KOPT-K1 (cell line): ENCODE results near the gene MUC6.

Source experiments
- H3K27ac ChIP-seq: fragments of 200-600 bp; sonication (generic); 2 replicates; pipeline ENCODE4 v1.5.1; 2016; ENCODE audit warnings: antibody characterized with exemption, mild to moderate bottlenecking, low read depth, low read length; ENCODE audit not compliant: poor library complexity, severe bottlenecking
- H3K36me3 ChIP-seq: fragments of 200-600 bp; sonication (generic); 2 replicates; pipeline ENCODE4 v1.5.1; 2017; ENCODE audit warnings: antibody characterized with exemption, mild to moderate bottlenecking, low read length, moderate library complexity; ENCODE audit not compliant: insufficient read depth
- H3K9me3 ChIP-seq: fragments of 200-600 bp; sonication (generic); 2 replicates; pipeline ENCODE4 v1.5.1; 2017; ENCODE audit warnings: antibody characterized with exemption, low read length, mild to moderate bottlenecking; ENCODE audit not compliant: insufficient read depth, poor library complexity, severe bottlenecking

The MUC6 gene, protein sequence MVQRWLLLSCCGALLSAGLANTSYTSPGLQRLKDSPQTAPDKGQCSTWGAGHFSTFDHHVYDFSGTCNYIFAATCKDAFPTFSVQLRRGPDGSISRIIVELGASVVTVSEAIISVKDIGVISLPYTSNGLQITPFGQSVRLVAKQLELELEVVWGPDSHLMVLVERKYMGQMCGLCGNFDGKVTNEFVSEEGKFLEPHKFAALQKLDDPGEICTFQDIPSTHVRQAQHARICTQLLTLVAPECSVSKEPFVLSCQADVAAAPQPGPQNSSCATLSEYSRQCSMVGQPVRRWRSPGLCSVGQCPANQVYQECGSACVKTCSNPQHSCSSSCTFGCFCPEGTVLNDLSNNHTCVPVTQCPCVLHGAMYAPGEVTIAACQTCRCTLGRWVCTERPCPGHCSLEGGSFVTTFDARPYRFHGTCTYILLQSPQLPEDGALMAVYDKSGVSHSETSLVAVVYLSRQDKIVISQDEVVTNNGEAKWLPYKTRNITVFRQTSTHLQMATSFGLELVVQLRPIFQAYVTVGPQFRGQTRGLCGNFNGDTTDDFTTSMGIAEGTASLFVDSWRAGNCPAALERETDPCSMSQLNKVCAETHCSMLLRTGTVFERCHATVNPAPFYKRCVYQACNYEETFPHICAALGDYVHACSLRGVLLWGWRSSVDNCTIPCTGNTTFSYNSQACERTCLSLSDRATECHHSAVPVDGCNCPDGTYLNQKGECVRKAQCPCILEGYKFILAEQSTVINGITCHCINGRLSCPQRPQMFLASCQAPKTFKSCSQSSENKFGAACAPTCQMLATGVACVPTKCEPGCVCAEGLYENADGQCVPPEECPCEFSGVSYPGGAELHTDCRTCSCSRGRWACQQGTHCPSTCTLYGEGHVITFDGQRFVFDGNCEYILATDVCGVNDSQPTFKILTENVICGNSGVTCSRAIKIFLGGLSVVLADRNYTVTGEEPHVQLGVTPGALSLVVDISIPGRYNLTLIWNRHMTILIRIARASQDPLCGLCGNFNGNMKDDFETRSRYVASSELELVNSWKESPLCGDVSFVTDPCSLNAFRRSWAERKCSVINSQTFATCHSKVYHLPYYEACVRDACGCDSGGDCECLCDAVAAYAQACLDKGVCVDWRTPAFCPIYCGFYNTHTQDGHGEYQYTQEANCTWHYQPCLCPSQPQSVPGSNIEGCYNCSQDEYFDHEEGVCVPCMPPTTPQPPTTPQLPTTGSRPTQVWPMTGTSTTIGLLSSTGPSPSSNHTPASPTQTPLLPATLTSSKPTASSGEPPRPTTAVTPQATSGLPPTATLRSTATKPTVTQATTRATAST (N-terminal part only)

DNA sequence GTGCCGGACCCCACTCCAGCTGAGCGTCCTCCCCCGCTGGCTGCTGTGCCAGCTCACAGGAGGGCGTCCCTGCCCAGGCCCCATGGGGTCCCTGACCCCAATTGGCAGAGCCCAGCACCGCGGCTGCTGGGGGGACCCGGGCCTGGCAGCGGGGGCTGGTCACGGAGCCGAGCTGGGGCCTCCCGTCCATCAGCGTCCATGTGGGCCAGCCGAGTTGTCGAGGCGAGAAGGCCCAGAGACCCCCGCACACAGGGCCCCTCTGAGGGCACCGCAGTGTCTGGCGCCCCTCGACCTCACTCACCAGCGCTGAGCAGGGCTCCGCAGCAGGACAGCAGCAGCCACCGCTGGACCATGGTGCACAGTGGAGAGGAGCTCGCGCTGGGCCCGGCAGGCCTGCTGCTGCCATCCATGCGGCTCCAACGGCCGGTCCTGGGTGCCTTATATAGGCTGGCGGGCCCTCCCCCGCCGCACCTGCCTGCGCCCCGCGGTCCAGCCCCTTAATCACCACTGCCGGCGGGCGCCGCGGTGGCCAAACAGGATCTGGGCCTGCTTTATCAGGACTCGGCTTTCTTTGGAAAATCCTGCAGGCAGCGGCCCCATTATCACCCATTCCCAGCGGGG lies at the start of gene MUC6:
MUC6 (minus strand) TSS at position 416 of the 621 bp plus-strand sequence; CDS start at position 353, 63 bp downstream.
- Histone ChIP-seq H3K36me3 (no peaks in the 10 kb centered on the region), H3K27ac (no peak within 1 kb of the TSS), H3K9me3 (no peaks in the 10 kb centered on the region)

DNA sequence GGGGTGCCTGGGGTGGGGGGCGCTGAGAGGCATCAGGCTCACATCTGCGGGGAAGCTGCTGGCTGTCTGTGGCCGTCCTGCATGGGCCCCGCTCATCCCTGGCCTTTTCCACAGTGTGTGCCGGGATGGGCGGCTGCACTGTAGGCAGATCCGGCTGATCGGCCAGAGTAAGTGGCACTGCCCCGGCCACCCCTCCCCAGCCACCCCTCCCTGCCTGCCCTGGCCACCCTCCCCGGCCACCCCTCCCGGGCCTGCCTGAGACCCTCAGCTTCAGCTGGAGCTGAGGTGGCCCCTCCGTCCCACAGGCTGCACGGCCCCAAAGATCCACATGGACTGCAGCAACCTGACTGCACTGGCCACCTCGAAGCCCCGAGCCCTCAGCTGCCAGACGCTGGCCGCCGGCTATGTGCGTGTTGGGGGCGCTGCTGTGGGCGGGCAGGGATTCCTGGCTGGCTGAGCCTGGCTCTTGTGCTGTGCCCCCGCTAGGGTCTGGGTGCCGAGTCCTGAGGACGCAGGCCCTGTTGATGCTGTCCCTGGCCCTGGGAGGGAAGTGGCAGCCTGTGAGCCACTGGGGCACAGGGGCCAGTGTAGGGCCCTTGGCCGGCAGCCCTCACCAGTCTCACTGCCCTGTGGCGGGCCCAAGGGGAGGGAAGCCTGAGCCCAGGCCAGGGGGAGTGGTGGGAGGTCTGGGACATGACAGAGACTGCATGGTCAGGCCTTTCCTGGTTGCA lies 49.1 kb upstream of the MUC6 start:
- Histone ChIP-seq H3K9me3 (no peaks in the 10 kb centered on the region), H3K36me3 (no peaks in the 10 kb centered on the region), H3K27ac (no peak overlapping the region)

DNA sequence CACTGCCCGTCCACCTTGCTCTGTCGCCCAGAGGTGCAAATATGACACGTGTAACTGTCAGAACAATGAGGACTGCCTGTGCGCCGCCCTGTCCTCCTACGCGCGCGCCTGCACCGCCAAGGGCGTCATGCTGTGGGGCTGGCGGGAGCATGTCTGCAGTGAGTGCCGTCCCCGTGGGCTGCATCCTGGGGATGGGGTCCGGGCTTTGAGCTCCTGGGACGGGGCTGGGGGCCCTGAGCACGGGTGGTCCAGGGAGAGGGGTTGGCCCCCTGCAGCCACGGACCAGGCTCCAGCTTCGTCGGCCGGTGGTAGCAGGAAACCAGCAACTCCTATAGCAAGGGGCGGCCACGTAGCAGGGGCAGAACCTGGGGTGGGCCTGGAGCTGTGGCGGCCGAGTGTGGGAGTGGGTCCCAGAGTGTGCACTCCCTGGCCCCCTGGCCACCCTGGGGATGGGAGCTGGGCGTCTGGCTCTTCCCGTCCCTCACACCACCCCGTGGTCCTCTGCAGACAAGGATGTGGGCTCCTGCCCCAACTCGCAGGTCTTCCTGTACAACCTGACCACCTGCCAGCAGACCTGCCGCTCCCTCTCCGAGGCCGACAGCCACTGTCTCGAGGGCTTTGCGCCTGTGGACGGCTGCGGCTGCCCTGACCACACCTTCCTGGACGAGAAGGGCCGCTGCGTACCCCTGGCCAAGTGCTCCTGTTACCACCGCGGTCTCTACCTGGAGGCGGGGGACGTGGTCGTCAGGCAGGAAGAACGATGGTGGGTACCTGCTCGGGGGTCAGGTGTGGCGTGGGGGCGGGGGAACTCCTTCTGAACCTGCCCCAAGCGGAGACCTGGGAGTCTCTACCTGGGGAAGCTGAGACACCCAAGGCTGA lies 48.3 kb upstream of the MUC6 start:
- no peak overlapping the region for H3K27ac ChIP-seq
- H3K9me3 ChIP-seq, result no peaks in the 10 kb centered on the region
- H3K36me3 ChIP-seq, result no peaks in the 10 kb centered on the region

DNA sequence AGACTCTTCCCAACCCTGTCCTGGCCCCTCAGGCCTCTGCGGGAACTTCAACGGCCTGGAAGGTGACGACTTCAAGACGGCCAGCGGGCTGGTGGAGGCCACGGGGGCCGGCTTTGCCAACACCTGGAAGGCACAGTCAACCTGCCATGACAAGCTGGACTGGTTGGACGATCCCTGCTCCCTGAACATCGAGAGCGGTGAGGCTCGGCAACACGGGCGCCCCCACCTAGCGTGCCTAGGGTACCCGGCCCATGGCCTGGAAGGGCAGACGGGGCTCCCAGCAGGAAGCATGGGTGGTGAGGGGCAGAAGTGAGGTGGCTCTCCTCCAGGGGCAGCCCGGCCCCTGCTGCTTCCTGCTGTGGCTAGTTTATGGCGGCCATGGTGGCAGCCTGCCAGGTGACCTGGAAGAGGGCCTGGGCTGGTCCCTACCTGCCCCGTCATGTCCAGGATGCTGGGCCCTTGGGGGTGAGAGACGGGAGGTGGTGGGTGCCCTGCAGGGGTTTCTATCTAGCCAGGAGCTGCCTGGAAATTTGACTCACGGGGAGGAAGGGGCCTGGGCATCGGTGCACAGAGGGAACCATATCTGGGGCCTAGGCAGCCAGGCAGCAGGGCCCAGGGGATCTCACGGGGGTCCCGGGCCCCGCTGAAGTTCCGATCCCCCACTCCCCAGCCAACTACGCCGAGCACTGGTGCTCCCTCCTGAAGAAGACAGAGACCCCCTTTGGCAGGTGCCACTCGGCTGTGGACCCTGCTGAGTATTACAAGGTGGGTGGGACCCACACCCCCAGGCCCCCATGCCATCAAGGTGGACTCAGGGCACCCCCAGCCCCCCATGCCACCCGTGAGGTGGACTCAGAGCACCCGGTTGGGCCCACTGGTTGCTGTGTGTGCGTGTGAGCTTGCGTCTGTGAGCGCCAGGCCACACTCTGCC lies 47.4 kb upstream of the MUC6 start:
- H3K36me3 ChIP-seq, result no peaks in the 10 kb centered on the region
- no peaks in the 10 kb centered on the region for H3K9me3 ChIP-seq
- no peak overlapping the region for H3K27ac ChIP-seq

DNA sequence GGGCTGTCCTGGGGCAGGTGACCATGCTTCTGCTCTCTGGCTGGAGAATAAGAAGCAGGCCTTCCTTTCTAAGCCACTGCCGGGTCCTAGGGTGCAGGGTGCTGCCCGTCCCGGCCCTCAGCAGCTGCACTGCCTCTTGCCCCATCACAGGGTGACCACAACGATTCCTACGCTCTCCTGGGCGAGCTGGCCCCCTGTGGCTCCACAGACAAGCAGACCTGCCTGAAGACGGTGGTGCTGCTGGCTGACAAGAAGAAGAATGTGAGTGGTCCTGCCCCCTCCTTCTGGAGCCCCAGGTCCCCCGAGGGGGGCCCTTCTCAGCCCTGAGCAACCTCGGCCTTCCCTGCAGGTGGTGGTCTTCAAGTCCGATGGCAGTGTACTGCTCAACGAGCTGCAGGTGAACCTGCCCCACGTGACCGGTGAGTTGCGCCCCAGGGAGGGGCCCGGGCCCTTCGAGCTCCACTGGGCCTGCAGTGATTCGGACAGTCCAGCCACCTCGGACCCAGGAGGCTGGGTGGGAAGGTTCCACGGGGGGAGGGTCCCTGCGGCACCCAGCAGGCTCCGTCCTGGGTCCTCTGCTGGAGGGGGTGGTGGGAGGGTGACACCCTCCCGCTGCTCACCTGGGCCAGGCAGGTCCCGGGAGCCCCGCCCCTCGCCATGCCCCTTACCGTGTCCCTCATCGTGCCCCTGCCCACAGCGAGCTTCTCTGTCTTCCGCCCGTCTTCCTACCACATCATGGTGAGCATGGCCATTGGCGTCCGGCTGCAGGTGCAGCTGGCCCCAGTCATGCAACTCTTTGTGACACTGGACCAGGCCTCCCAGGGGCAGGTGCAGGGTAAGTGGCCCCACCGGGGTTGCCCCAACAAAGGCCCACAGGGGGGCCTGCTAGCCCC lies 46.5 kb upstream of the MUC6 start:
- H3K36me3 ChIP-seq, result no peaks in the 10 kb centered on the region
- no peaks in the 10 kb centered on the region for H3K9me3 ChIP-seq
- H3K27ac ChIP-seq, result no peak overlapping the region

DNA sequence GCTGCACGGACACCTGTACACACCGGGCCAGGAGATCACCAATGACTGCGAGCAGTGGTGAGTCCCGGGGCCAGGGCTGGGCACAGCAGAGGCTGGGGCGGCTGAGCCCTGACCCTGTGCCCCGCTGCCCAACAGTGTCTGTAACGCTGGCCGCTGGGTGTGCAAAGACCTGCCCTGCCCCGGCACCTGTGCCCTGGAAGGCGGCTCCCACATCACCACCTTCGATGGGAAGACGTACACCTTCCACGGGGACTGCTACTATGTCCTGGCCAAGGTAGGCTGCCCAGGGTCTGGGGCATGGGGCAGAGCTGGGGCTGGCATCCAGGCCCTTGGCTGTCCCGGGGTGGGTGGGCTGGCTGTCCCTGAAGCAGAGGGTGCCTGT lies 45.8 kb upstream of the MUC6 start:
- H3K36me3 ChIP-seq, result no peaks in the 10 kb centered on the region
- no peak overlapping the region for H3K27ac ChIP-seq
- H3K9me3 ChIP-seq, result no peaks in the 10 kb centered on the region

DNA sequence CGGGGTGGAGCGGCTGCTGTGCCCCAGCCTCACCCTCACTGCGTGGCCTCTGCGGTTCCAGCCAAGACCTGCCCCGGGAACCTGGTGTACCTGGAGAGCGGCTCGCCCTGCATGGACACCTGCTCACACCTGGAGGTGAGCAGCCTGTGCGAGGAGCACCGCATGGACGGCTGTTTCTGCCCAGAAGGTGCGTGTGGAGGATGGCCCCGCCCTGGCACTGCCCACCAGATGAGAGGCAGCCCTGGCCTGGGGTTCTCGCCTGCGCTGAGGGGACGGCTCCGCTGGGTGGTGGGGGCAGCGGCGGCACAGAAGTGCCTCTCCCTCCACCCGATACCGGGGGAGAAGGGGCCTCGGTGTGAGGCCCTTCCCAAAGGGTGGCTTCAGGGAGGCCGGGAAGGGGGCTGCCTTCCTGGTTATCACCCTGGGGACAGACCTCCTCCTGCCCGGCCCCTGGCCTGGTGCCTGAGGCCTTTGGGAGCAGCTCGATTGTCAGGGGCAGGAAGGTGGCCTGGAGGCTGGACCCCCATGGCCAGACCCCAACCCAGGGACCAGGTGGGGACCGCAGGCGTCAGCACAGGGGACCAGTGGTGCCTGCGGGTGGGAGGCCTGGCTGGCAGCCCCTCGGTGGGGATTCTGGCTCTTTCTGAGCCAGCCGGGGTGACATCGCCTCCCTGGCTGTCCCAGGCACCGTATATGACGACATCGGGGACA lies 45.2 kb upstream of the MUC6 start:
- no peaks in the 10 kb centered on the region for H3K9me3 ChIP-seq

DNA sequence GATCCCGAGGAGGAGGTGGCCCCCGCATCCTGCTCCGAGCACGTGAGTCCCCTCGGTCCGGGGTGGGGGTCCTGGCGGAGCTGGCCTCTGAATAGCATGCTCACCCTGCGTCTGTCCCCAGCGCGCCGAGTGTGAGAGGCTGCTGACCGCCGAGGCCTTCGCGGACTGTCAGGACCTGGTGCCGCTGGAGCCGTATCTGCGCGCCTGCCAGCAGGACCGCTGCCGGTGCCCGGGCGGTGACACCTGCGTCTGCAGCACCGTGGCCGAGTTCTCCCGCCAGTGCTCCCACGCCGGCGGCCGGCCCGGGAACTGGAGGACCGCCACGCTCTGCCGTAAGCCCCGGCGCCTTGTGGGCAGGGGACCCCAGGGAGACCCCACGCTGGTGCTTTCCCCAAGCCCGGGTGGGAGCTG lies 41.7 kb upstream of the MUC6 start:
- H3K9me3 ChIP-seq, result no peaks in the 10 kb centered on the region
- no peaks in the 10 kb centered on the region for H3K36me3 ChIP-seq
- no peak overlapping the region for H3K27ac ChIP-seq

More for the DNA sequence above, 45.2 kb upstream of the MUC6 start:
- H3K36me3 ChIP-seq, result no peaks in the 10 kb centered on the region
- no peak overlapping the region for H3K27ac ChIP-seq

DNA sequence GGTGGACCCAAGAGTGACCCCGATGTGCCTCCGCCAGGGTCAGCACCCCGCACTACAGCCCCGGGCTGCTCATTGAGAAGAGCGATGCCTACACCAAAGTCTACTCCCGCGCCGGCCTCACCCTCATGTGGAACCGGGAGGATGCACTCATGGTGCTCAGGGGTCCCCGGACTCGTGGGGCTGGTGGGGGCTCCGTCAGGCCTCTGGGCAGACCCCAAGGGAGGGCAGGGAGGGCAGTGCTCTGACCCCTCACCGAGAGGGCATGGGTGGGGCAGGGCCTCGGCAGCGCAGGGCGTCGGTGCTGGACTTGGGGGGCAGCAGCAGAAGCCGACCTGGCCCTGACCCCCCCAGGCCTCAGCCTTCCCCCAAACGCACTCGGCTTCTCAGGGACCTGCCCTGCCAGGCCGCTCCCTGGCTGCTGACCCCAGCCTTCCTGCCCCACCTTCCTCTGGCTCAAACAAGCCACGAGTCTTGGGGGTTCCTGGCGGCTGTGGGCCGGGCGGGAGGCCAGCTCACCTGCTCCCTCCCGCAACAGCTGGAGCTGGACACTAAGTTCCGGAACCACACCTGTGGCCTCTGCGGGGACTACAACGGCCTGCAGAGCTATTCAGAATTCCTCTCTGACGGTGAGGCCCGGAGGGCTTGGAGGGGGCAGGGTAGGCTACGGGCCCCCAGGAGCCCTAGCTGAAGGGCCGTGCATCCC lies 41.0 kb upstream of the MUC6 start:
- no peaks in the 10 kb centered on the region for H3K9me3 ChIP-seq
- no peak overlapping the region for H3K27ac ChIP-seq
- H3K36me3 ChIP-seq, result no peaks in the 10 kb centered on the region

DNA sequence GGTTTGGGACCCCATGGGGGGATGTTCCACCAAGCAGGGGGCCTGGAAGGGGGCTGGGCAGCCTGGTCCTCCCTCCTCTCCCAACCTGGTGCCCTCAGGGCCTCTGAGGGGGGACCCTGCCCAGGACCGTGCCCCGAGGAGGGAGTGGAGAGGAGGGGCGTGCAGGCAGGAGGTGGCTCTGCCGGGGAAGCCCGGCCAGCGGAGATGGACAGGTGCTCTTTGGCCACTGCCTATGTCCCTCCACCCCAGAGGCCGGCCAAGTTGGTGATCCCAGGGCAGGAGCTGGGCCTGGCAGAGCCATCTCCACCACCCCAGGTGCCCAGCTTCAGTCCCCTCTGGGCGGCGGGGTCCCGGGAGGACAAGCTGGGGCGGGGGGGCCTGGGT lies 40.5 kb upstream of the MUC6 start:
- Histone ChIP-seq H3K36me3 (no peaks in the 10 kb centered on the region), H3K9me3 (no peaks in the 10 kb centered on the region), H3K27ac (no peak overlapping the region)
